NCI-H146 treated with DMSO at 0.1 percent for 48 hours (cell line): Measurements from ENCODE around the gene BDKRB2.

Experiments used
- DNase-seq: peaks from one replicate; lab custom pipeline; 2025; ENCODE audit not compliant: unreplicated experiment; lab: John Stamatoyannopoulos, UW

BDKRB2 gene

DNA sequence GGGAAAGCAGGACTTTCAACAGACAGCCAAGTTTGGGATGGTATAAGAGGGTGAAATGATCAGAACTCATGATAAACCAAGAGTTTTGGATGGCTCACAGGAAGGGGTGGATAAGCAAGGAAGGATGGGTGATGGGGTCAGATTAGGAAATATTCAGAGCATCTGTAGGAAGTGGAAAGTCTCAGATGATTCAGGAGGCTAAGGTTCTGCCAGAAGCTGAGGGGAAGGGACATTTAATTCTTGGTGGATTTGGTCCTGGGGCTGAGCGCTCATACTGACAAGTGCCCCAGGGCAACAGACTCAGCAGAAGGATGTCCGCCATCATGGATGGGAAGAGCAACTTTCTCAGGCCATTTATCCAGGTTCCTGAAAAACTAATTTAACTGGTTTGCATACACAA is 28.4 kb upstream of the BDKRB2 start:
- DNase-seq: no peak

GRCh38 chr14:96176811-96177211 is 27.8 kb upstream of the BDKRB2 start:
- no peak for DNase-seq

GRCh38 chr14:96177766-96178375 is 26.8 kb upstream of the BDKRB2 start:
- DNase-seq: no peak

GRCh38 chr14:96178461-96179321 is 25.9 kb upstream of the BDKRB2 start:
- no peak for DNase-seq

DNA sequence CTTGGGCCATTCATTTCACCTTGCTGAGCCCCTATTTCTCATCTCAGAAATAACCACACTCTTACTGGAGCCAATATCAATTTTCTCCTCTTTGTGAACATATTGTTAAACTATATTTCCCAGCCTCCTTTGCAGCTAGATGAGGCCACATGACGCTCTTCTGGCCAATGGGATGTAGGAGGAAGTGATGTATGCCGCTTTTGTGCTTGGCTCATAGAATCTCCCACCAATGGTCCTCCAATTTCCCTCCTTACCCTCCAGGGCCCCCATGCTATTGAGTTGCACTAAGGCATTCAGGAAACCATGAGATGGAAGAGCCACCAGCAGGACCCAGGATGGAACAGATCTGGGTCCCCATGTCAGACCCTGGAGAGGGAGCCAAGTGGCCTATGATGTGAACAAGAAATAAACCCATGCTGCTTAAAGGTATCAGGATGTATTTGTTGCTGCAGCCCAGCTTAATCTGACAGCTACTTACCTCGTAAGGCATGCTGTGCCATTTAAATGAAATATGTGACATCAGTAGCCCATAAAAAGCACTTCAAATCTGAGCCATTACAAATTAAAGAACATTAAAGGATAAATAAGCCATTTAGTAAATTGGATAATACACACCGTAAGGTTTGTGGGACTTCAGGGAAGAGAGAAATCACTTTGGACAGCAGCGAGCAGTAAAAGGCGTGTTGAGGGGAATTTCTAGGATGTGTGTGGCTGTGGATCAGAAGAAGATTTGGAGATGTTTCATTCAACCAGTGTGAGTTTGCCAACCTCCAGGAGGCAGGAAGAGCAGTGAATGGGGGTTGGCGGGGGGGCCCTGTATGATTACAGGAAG is 24.4 kb upstream of the BDKRB2 start:
- DNase-seq: no peak

DNA sequence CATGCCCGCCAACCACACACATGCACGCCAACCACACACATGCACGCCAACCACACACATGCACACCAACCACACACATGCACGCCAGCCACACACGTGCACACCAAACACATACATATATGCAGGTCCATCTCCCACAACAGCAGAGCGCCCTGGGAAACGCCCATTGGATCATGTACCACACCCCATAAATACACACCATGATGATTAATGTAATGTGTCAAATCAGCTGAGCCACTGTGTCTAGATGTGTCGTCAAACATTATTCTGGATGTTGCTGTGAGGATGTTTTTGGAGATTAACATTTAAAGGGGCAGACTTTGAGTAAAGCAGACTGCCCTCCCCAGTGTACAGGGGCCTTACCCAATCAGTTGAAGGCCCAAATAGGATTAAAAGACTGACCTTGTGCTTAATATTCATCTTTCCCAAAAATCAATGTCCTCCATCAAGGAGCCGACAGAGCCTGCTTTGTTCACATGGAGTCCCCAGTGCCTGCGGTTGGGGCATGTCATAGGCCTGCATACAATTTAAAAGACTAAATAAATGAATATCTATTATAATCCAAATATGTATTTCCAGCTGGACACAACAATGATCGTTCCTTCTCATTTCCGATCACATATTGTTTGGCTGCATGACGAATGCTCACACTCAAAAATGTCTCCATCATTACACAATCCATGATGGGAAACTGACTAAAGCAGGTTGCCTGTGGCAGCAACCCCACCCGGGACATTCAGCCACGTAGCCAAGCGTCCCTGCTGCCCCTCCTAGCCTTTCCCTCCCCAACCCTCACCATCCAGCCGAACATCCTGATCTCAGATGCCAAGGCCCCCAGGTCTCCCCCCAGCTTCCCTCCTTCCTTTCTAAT is 23.2 kb upstream of the BDKRB2 start:
- DNase-seq: no peak

DNA sequence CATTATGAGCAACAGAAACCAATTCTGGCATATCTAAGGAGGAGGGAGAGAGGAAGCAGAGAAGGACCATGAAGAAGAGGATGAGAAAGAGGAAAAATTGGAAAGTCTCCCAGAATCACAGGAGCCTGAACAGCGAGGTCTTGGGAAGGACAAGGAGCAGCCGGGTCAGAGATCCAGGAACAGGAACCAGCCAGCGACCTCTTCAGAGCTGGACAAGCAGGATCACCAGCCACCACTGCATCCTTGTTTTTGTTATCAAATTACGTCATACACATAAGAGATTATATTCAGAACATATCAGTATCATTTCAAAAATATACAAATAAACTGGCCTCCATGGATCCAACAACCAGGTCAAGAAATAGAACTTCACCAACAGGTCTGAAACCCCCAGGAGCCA is 22.1 kb upstream of the BDKRB2 start:
- no peak for DNase-seq

- DNase-seq: no peak
Measured at GRCh38 chr14:96184737-96185136, 19.9 kb upstream of the BDKRB2 start.

DNA sequence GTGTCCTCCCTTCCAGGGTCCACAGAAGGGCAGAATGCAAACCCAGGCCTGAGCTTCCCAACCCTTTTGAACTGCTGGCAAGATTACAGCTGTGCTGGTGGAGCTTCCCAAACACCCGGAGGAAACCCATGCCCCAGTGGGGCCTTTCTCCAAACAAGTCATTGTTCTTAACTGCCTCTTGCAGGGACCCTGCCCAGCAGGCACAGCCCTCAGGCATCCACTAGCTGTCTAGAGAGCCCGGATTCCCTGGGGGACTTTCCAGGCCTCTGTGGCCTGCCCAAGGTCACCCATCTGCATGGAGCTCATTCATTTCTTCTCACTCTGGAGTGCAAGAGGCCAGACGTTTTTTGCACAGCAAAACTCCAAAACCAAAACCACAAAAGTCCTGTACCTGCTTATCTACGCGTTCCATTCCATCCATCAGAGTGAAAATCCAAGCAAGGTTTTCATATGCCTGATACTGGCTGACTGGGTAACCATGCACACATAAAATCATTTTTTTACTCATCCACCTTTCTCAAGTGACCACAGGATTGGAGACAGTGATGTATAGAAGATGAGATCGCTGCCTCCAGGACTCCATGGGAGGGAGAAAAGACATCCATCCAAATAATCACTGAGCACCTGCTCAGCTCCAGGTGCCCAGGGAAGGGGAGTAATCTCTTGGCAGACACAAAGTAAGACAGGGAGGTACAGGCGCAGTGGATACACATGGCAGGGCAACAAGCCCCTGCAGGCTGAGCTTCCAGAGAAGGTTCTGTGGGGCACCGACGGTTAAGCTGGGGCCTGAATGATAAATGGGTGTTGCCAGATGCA is 17.2 kb upstream of the BDKRB2 start:
- DNase-seq: no peak

DNA sequence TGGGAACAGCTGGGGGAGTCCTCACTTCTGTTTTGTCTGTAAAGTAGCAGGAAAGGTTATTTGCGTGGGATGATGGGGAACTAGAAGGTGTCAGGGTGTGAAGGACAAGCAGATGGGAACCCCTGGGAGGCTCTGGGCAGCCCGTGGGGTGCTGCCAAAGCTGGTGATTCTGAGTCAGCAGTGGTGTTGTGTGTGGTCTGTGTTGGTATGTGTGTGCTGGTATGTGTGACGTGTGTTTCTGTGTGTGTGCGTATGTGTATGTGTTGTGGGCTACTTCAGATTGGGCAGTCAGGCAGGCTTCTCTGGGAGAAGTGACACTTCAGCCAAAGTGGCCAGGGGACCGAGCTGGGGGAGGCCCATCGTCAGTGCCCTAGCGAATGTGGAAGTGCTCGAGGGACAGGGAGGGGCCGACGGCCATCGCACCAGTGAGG is 15.3 kb upstream of the BDKRB2 start:
- DNase-seq: no peak

DNA sequence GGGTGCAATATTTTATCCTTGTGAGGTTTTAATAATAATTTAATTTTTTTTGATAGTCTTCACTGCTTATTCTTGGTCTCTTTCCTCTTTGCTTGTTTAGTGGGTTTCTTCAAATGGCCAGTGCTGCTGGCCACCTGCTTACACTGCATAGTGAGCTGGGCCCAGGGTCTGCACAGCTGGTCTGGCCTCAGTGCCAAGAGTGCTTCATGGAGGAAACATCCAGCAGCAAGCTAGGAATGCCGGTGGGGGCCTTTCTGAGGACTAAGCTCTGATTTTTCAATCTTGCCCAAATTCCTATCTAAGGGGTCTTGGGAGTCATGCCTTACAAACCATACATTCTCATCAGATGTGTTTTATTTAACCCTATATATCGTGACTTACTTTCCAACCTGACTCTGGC is 13.3 kb upstream of the BDKRB2 start:
- DNase-seq: no peak

- DNase-seq: no peak
Measured at GRCh38 chr14:96191841-96192462, 12.7 kb upstream of the BDKRB2 start.

- DNase-seq: no peak
Measured at GRCh38 chr14:96192975-96193805, 11.4 kb upstream of the BDKRB2 start.

GRCh38 chr14:96194262-96194656 is 10.4 kb upstream of the BDKRB2 start:
- no peak for DNase-seq

DNA sequence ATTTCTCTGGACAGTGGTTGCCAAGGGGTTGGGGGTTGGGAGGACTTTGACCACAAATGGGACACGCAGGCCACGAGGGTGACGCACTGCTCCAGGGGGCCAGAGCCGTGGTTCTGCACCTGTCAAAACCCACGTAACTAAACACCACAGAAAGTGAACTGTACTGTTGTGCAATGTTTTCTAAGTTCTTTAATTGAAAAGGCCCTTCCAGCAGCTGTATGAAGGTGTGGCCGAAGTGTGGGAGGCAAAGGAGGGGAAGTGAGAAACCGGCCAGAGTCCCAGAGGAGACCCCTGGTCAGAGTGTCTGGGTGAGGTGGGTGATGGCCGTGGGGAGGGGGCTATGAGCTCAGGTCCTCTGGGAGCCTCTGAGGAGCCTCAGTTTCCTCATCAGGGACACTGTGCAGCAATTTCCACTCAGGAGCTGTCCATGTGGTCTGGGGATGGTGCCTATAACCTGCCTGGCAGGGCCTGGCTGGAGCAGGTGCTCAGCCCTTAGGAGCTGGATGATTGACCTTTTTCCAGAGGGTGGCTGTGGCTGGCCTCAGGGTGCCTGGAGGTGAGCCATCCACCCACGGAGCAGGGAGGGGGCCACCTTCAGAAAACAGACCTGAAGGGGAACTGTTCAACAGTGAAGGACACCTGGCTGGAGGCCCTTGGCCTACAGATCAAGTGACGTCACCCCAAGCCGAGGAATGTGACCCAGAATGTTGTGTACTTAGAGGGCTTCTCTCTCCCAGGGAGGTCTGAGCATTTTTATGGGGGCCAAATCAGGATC is 9.8 kb upstream of the BDKRB2 start:
- DNase-seq: no peak

DNA sequence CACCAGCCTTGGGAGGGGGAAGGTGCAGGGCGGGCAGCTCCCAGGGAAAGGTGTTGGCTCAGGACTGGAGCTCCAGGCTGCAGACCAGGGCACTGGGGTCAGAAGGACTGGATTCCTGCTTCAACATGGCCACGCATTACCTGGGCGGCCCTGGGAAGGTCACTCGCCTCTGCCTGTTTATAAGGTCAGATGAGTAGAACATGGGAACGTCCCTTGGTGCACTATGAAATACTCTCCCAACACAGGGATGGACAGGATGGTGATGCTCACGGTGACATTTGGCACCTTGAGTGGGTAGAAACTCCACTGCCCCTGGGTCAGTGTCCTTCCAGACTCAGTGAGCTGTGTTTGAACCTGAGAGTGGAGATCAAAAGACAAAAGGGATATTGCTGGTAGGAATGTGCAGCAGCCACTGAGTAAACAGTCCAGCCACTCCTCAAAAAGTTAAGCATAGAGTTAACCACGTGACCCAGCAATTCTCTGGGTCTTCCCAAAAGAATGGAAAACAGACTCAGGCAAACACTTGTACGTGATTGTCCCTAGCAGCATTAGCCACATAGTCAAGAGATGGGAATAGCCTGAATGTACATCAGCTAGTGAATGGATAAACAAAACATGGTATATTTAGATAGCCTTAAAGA is 9.1 kb upstream of the BDKRB2 start:
- no peak for DNase-seq

- DNase-seq: no peak
Measured at GRCh38 chr14:96197163-96197852, 7.3 kb upstream of the BDKRB2 start.
